SH-SY5Y (cell line): ENCODE measurements around the gene FREM2.

Experiments used
- GATA2 ChIP-seq: IDR thresholded peaks from 2 replicates; pipeline ENCODE4 v1.6.1; 2011; ENCODE audit warnings: mild to moderate bottlenecking, low read depth, low read length
- GATA3 ChIP-seq: IDR thresholded peaks from 2 replicates; pipeline ENCODE4 v1.6.1; 2011; ENCODE audit warnings: low read depth, mild to moderate bottlenecking, low read length, moderate library complexity

DNA sequence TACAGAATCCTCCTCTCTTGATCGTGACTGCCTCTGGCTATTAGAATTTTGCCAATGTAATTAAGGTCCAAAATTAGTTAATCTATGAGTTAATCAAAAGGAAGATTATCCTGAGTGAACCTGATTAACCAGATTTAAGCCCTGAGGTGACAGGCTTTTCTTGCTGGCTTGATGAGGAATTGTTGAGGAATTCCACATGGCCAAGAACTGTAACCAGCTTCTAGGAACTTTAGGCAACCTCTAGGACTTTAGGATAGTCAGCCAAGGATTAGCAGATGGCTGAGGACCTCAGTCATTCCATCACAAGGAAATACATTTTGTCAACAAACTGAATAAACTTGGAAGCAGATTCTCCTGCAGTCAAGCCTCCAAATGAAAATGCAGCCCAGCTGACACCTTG lies 219.0 kb downstream of the FREM2 start:
- TF ChIP-seq GATA3 = no peak
- TF ChIP-seq GATA2 = no peak
